KBM-7 (cell line): ENCODE measurements around the gene PARD6B.

Experiments used
- DNase-seq: peaks from one replicate; pipeline ENCODE4 v3.0.0-alpha.2; 2015
- in situ Hi-C: fragments of 300-500 bp; cut with MboI; formaldehyde crosslinking; loops from 2 replicates; pipeline ENCODE4 v1.14.3; 2020; ENCODE audit warnings: low sequenced_read_pairs, low pct_unique_long_range_greater_than_20kb, mixed read lengths

PARD6B gene

DNA sequence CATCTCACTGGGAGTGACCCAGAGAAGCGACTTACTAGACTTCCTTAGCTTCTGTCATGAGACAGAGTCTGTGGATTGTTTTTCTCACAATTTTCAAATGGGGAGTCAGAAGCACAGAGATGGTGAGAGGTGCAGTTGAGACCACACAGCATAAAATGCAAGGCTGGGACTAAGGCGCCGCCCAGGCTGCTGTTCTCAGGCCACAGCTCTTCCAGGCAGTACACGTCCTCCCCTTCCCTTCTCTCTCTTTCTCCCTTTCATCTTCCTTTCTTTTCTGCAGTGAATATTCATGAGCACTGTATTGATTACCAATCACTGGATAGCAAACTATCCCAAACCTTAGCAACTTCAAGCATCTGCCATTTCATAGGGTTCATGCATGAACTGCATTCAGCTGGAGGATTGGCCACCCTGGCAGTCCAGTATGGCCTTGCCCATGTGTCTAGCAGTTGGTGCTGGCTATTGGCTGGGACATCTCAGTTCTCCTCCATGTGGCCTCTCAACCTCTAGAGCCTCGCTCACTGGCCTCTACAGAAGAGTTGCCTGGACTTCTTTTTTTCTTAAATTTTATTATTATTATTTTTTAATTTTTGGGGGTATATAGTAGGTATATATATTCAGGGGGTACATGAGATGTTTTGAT is 74.9 kb downstream of the PARD6B start:
- DNase-seq: no peak
- in situ Hi-C loops: loop anchor here (25.0 kb wide), 1 partner anchor 506 kb away; no protein-coding TSS in a partner anchor
